ENCODE data around the gene RNF208. TPM values are rescaled to one million over a fixed set of nuclear protein-coding genes. Genes with fewer than 3 reads are reported as not detected.

RNF208 gene
- total and polyA plus RNA-seq, 9 of the 15 experiments (the other 6 are each of a cell fraction or from before 2014, with no cell fraction given) = 0.15 to 6.9 (median 0.50) TPM; not detected in 2

GRCh38 chr9:137188490-137189296 is 33.3 kb downstream of the RNF208 start, which contains the start of the genes ANAPC2 and SSNA1 (continued):
- TF ChIP-seq E2F4 (CRISPR knock-in tag; IDR thresholded peaks at IDR 0.05; ENCODE audit: low read depth) (no peak), MBD2 (IDR thresholded peaks at IDR 0.05; ENCODE audit: borderline replicate concordance, low read depth) (peak; percentile 88), MYNN (IDR thresholded peaks at IDR 0.05) (peak; percentile 59; the same call in 1 of the 2 replicates), MYNN (CRISPR knock-in tag; IDR thresholded peaks at IDR 0.05) (no peak), COPS2 (conservative IDR thresholded peaks at IDR 0.05) (no peak), MEF2D (tag; conservative IDR thresholded peaks at IDR 0.05; ENCODE audit: low read depth) (no peak), ELF4 (CRISPR knock-in tag; IDR thresholded peaks at IDR 0.05) (peak; percentile 44; the same call in 1 of the 2 replicates), ZNF551 (CRISPR knock-in tag; IDR thresholded peaks at IDR 0.05) (no peak), RAD21 (CRISPR knock-in tag; conservative IDR thresholded peaks at IDR 0.05 in 1 of 2, IDR thresholded peaks at IDR 0.05 in 1 of 2) (peak; percentile 83), POLR2AphosphoS2 (IDR thresholded peaks at IDR 0.05; ENCODE audit: low read length) (no peak), TAL1 (IDR thresholded peaks at IDR 0.05) (no peak), YBX1 (IDR thresholded peaks at IDR 0.05) (no peak), HNRNPL (IDR thresholded peaks at IDR 0.05; ENCODE audit: low read depth, low read length) (peak; percentile 80)
- TF ChIP-seq, protein P1, sequence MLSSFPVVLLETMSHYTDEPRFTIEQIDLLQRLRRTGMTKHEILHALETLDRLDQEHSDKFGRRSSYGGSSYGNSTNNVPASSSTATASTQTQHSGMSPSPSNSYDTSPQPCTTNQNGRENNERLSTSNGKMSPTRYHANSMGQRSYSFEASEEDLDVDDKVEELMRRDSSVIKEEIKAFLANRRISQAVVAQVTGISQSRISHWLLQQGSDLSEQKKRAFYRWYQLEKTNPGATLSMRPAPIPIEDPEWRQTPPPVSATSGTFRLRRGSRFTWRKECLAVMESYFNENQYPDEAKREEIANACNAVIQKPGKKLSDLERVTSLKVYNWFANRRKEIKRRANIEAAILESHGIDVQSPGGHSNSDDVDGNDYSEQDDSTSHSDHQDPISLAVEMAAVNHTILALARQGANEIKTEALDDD (IDR thresholded peaks at IDR 0.05) = no peak
- TF ChIP-seq, protein P2, sequence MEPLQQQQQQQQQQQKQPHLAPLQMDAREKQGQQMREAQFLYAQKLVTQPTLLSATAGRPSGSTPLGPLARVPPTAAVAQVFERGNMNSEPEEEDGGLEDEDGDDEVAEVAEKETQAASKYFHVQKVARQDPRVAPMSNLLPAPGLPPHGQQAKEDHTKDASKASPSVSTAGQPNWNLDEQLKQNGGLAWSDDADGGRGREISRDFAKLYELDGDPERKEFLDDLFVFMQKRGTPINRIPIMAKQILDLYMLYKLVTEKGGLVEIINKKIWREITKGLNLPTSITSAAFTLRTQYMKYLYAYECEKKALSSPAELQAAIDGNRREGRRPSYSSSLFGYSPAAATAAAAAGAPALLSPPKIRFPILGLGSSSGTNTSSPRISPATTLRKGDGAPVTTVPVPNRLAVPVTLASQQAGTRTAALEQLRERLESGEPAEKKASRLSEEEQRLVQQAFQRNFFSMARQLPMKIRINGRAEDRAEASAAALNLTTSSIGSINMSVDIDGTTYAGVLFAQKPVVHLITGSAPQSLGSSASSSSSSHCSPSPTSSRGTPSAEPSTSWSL (CRISPR knock-in tag; IDR thresholded peaks at IDR 0.05; ENCODE audit: borderline replicate concordance) = no peak
- TF ChIP-seq, protein P3, sequence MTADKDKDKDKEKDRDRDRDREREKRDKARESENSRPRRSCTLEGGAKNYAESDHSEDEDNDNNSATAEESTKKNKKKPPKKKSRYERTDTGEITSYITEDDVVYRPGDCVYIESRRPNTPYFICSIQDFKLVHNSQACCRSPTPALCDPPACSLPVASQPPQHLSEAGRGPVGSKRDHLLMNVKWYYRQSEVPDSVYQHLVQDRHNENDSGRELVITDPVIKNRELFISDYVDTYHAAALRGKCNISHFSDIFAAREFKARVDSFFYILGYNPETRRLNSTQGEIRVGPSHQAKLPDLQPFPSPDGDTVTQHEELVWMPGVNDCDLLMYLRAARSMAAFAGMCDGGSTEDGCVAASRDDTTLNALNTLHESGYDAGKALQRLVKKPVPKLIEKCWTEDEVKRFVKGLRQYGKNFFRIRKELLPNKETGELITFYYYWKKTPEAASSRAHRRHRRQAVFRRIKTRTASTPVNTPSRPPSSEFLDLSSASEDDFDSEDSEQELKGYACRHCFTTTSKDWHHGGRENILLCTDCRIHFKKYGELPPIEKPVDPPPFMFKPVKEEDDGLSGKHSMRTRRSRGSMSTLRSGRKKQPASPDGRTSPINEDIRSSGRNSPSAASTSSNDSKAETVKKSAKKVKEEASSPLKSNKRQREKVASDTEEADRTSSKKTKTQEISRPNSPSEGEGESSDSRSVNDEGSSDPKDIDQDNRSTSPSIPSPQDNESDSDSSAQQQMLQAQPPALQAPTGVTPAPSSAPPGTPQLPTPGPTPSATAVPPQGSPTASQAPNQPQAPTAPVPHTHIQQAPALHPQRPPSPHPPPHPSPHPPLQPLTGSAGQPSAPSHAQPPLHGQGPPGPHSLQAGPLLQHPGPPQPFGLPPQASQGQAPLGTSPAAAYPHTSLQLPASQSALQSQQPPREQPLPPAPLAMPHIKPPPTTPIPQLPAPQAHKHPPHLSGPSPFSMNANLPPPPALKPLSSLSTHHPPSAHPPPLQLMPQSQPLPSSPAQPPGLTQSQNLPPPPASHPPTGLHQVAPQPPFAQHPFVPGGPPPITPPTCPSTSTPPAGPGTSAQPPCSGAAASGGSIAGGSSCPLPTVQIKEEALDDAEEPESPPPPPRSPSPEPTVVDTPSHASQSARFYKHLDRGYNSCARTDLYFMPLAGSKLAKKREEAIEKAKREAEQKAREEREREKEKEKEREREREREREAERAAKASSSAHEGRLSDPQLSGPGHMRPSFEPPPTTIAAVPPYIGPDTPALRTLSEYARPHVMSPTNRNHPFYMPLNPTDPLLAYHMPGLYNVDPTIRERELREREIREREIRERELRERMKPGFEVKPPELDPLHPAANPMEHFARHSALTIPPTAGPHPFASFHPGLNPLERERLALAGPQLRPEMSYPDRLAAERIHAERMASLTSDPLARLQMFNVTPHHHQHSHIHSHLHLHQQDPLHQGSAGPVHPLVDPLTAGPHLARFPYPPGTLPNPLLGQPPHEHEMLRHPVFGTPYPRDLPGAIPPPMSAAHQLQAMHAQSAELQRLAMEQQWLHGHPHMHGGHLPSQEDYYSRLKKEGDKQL (CRISPR knock-in tag; IDR thresholded peaks at IDR 0.05; ENCODE audit: borderline replicate concordance) = no peak
- TF ChIP-seq, protein P4, sequence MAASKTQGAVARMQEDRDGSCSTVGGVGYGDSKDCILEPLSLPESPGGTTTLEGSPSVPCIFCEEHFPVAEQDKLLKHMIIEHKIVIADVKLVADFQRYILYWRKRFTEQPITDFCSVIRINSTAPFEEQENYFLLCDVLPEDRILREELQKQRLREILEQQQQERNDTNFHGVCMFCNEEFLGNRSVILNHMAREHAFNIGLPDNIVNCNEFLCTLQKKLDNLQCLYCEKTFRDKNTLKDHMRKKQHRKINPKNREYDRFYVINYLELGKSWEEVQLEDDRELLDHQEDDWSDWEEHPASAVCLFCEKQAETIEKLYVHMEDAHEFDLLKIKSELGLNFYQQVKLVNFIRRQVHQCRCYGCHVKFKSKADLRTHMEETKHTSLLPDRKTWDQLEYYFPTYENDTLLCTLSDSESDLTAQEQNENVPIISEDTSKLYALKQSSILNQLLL (CRISPR knock-in tag; IDR thresholded peaks at IDR 0.05; ENCODE audit: borderline replicate concordance) = no peak

Measured in K562 (cell line).